Trophoblast cell (in vitro differentiated cells and primary cell): Measurements from ENCODE around the gene KRT7.

Experiments
- DNase-seq, 2 donors: peaks; one replicate each; pipeline ENCODE4 v3.0.0-alpha.2; 2016
- H2AFZ ChIP-seq: 2 replicates; pipeline ENCODE4 v1.6.1; 2013; ENCODE audit warnings: low read length, moderate library complexity, mild to moderate bottlenecking; ENCODE audit not compliant: insufficient read depth, poor library complexity
- H2AK5ac ChIP-seq: 2 replicates; pipeline ENCODE4 v1.6.1; 2013; ENCODE audit warnings: mild to moderate bottlenecking, low read length
- H2BK120ac ChIP-seq: 2 replicates; pipeline ENCODE4 v1.6.1; 2013; ENCODE audit warnings: low read length, mild to moderate bottlenecking, moderate library complexity; ENCODE audit not compliant: insufficient read depth, poor library complexity
- H2BK12ac ChIP-seq: 2 replicates; pipeline ENCODE4 v1.6.1; 2013; ENCODE audit warnings: mild to moderate bottlenecking, low read length, moderate library complexity
- H2BK5ac ChIP-seq: 2 replicates; pipeline ENCODE4 v1.6.1; 2013; ENCODE audit warnings: low read length, low read depth, moderate library complexity, mild to moderate bottlenecking; ENCODE audit not compliant: poor library complexity
- H3K14ac ChIP-seq: 2 replicates; pipeline ENCODE4 v1.6.1; 2013; ENCODE audit warnings: mild to moderate bottlenecking, low read length
- H3K18ac ChIP-seq: 2 replicates; pipeline ENCODE4 v1.6.1; 2013; ENCODE audit warnings: mild to moderate bottlenecking, low read length
- H3K23ac ChIP-seq: 2 replicates; pipeline ENCODE4 v1.6.1; 2013; ENCODE audit warnings: low read length
- H3K27ac ChIP-seq: 2 replicates; pipeline ENCODE4 v1.5.1; 2013; ENCODE audit warnings: low read depth, mild to moderate bottlenecking, inconsistent platforms, low read length, moderate library complexity
- H3K27me3 ChIP-seq: 2 replicates; pipeline ENCODE4 v1.6.1; 2013; ENCODE audit warnings: inconsistent platforms, mild to moderate bottlenecking, low read length, moderate library complexity; ENCODE audit not compliant: insufficient read depth
- H3K36me3 ChIP-seq, 2 experiments: 1 replicate in 1 of 2; 2 replicates in 1 of 2; pipeline ENCODE4 v1.6.1; 2013; ENCODE audit warnings: low read length in 2 of 2, mild to moderate bottlenecking in 2 of 2, moderate library complexity in 1 of 2; ENCODE audit not compliant: insufficient read depth in 2 of 2, control insufficient read depth in 1 of 2
- H3K4ac ChIP-seq: 2 replicates; pipeline ENCODE4 v1.6.1; 2013; ENCODE audit warnings: low read depth, mild to moderate bottlenecking, low read length, moderate library complexity
- H3K4me1 ChIP-seq, 2 experiments: 1 replicate in 1 of 2; 2 replicates in 1 of 2; pipeline ENCODE4 v1.6.1; 2013; ENCODE audit warnings: low read length in 2 of 2, mild to moderate bottlenecking in 2 of 2, moderate library complexity in 1 of 2; ENCODE audit not compliant: insufficient read depth in 2 of 2, control insufficient read depth in 1 of 2
- H3K4me2 ChIP-seq: 2 replicates; pipeline ENCODE4 v1.6.1; 2013; ENCODE audit warnings: inconsistent platforms, mild to moderate bottlenecking, low read length, moderate library complexity
- H3K4me3 ChIP-seq: 2 replicates; pipeline ENCODE4 v1.5.1; 2013; ENCODE audit warnings: mild to moderate bottlenecking, low read depth, low read length, inconsistent platforms
- H3K79me1 ChIP-seq: one replicate; pipeline ENCODE4 v1.6.1; 2013; ENCODE audit warnings: low read length
- H3K79me2 ChIP-seq: 2 replicates; pipeline ENCODE4 v1.6.1; 2013; ENCODE audit warnings: low read length, mild to moderate bottlenecking; ENCODE audit not compliant: control insufficient read depth, insufficient read depth, poor library complexity
- H3K9ac ChIP-seq: 2 replicates; pipeline ENCODE4 v1.6.1; 2013; ENCODE audit warnings: mild to moderate bottlenecking, low read length
- H3K9me3 ChIP-seq: 2 replicates; pipeline ENCODE4 v1.6.1; 2013; ENCODE audit warnings: low read depth, mild to moderate bottlenecking, control low read depth, inconsistent platforms, low read length; ENCODE audit not compliant: insufficient read depth
- H4K12ac ChIP-seq: 2 replicates; pipeline ENCODE4 v1.6.1; 2013; ENCODE audit warnings: low read depth, mild to moderate bottlenecking, low read length, moderate library complexity
- H4K8ac ChIP-seq: 2 replicates; pipeline ENCODE4 v1.6.1; 2013; ENCODE audit warnings: low read depth, mild to moderate bottlenecking, low read length, moderate library complexity
- H4K91ac ChIP-seq: one replicate; pipeline ENCODE4 v1.6.1; 2013; ENCODE audit warnings: low read depth, mild to moderate bottlenecking, low read length, moderate library complexity
- WGBS: extraction: QIAGEN DNeasy Blood & Tissue Kit; methylation state at CpG from one replicate; pipeline ENCODE4 v1.1.7; 2013; ENCODE audit warnings: missing lambda C conversion rate; ENCODE audit not compliant: insufficient read length, insufficient coverage; ENCODE audit errors: extremely low coverage; 5-methylcytosine and 5-hydroxymethylcytosine counted together

KRT7 gene

DNA sequence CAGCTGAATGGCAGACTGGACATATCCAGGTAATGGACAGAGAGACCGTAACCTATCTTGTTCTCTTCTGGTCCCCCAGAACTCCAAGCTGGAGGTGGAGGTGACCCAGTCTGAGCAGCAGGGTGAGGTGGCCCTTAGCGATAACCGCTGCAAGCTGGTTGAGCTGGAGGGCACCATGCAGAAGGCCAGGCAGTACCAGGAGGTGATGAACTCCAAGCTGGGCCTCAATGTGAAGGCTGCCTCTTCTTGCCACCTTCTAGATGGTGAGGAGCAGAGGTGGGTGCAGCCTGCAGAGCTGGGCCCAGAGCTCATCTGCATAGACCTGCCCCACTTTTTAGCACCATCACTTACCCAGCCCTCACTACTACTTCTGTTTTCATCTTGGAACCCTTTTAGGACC, 34.2 kb downstream of the KRT7 start:
- peaks cover 13% of the 10 kb centered on the region for H3K9me3 ChIP-seq
- no peak overlapping the region for H2AK5ac ChIP-seq
- no peak overlapping the region for H4K91ac ChIP-seq
- no peak overlapping the region for H2BK12ac ChIP-seq
- H3K14ac ChIP-seq: no peak overlapping the region
- DNase-seq: no peak
- H3K9ac ChIP-seq: no peak overlapping the region
- H3K4me3 ChIP-seq: no peak overlapping the region
- no peak overlapping the region for H3K18ac ChIP-seq
- no peak overlapping the region for H3K4ac ChIP-seq
- H3K79me2 ChIP-seq: no peaks in the 10 kb centered on the region
- H3K23ac ChIP-seq: no peak overlapping the region
- no peak overlapping the region for H4K8ac ChIP-seq
- H3K4me1 ChIP-seq: no peaks in the 10 kb centered on the region
- H3K27me3 ChIP-seq: no peaks in the 10 kb centered on the region
- H3K36me3 ChIP-seq: no peaks in the 10 kb centered on the region
- no peak overlapping the region for H2BK120ac ChIP-seq
- H3K27ac ChIP-seq: no peak overlapping the region
- no peaks in the 10 kb centered on the region for H3K79me1 ChIP-seq
- H2BK5ac ChIP-seq: no peak overlapping the region
- no peak overlapping the region for H3K4me2 ChIP-seq
- no peak overlapping the region for H4K12ac ChIP-seq
- WGBS: no CpG with 5 or more reads among the region's 3 CpGs
- H2AFZ ChIP-seq: no peak overlapping the region

GRCh38 chr12:52267699-52268098, 34.7 kb downstream of the KRT7 start:
- Histone ChIP-seq H3K9me3 (peaks cover 10% of the 10 kb centered on the region), H3K23ac (no peak overlapping the region), H4K8ac (no peak overlapping the region), H3K4me1 (no peaks in the 10 kb centered on the region), H3K18ac (no peak overlapping the region), H2AFZ (no peak overlapping the region), H3K27me3 (no peaks in the 10 kb centered on the region), H4K91ac (no peak overlapping the region), H3K36me3 (no peaks in the 10 kb centered on the region), H3K79me1 (no peaks in the 10 kb centered on the region), H4K12ac (no peak overlapping the region), H3K27ac (no peak overlapping the region), H3K4me2 (no peak overlapping the region), H2BK5ac (no peak overlapping the region), H3K4me3 (no peak overlapping the region), H3K79me2 (no peaks in the 10 kb centered on the region), H2AK5ac (no peak overlapping the region), H3K4ac (no peak overlapping the region), H3K9ac (no peak overlapping the region), H2BK120ac (no peak overlapping the region), H2BK12ac (no peak overlapping the region), H3K14ac (no peak overlapping the region)
- no CpG with 5 or more reads among the region's 3 CpGs for WGBS
- DNase-seq: no peak

DNA sequence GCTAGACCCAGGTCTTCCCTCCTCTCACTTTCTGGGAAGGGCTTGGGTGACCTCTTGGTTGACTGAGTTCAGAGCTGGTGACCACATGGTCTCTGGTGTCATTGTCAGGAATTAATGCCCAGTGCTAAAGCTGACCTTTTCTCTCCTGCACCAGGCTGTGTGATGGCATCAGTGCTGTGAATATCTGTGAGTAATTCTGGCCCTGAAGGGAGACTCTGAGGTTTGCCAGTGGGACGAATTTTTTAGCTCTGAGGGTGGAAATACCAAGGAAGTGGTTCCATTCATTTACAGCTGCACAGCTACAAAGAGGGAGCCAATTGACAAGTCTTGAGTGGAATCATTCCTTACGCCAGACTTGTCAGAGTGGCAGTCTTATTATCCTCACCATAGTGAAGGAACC, 35.2 kb downstream of the KRT7 start:
- no peak overlapping the region for H3K14ac ChIP-seq
- no peak overlapping the region for H2AFZ ChIP-seq
- no peak overlapping the region for H2BK5ac ChIP-seq
- H2BK12ac ChIP-seq: no peak overlapping the region
- H3K79me2 ChIP-seq: no peaks in the 10 kb centered on the region
- no peak overlapping the region for H3K4me3 ChIP-seq
- no CpG with 5 or more reads among the region's 2 CpGs for WGBS
- H3K18ac ChIP-seq: no peak overlapping the region
- no peak overlapping the region for H3K27ac ChIP-seq
- no peaks in the 10 kb centered on the region for H3K79me1 ChIP-seq
- H4K91ac ChIP-seq: no peak overlapping the region
- H3K9ac ChIP-seq: no peak overlapping the region
- DNase-seq: no peak
- H3K36me3 ChIP-seq: no peaks in the 10 kb centered on the region
- H3K23ac ChIP-seq: no peak overlapping the region
- no peaks in the 10 kb centered on the region for H3K27me3 ChIP-seq
- no peak overlapping the region for H2BK120ac ChIP-seq
- H3K9me3 ChIP-seq: peaks cover 9% of the 10 kb centered on the region
- no peak overlapping the region for H4K8ac ChIP-seq
- no peak overlapping the region for H4K12ac ChIP-seq
- H3K4me2 ChIP-seq: no peak overlapping the region
- no peaks in the 10 kb centered on the region for H3K4me1 ChIP-seq
- H2AK5ac ChIP-seq: no peak overlapping the region
- no peak overlapping the region for H3K4ac ChIP-seq

DNA sequence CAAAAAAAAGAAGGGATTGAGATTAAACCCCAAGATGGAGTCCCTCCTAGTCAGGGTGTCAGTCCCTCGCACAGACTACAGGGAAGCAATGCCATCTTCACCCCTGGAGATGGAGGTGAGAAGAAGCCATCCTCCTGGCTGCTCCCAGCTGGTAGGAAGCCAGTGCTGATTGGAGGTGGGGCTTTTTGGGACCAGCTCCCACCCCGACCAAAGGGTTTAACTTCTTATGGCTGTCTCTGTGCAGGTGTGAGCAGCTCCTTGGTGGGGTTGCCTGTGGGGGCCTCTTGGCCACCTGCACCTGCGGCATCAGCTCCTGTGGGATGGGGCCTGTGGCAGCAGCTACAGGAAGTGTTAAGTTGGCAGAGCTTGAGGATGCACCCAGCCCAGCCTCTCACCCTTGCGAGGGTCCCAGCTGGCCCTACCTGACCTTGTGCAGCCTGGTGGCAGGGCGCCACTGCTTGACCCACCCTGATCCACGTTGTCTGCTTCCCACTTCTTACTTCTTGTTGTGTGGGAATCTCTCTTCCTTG, 37.6 kb downstream of the KRT7 start:
- WGBS: no CpG with 5 or more reads among the region's 6 CpGs

More for the DNA sequence above, 37.6 kb downstream of the KRT7 start:
- Histone ChIP-seq H2AK5ac (no peak overlapping the region), H3K9ac (no peak overlapping the region), H4K12ac (no peak overlapping the region), H2AFZ (no peak overlapping the region), H3K79me1 (no peaks in the 10 kb centered on the region), H3K36me3 (no peaks in the 10 kb centered on the region), H3K79me2 (no peaks in the 10 kb centered on the region), H3K23ac (no peak overlapping the region), H3K4me3 (no peak overlapping the region), H2BK12ac (no peak overlapping the region), H2BK5ac (no peak overlapping the region), H2BK120ac (no peak overlapping the region), H3K9me3 (peaks cover 3% of the 10 kb centered on the region), H3K27ac (no peak overlapping the region), H3K14ac (no peak overlapping the region), H4K91ac (no peak overlapping the region), H4K8ac (no peak overlapping the region), H3K27me3 (no peaks in the 10 kb centered on the region), H3K4me2 (no peak overlapping the region), H3K4ac (no peak overlapping the region), H3K18ac (no peak overlapping the region), H3K4me1 (no peaks in the 10 kb centered on the region)
- no peak for DNase-seq
